Measurements from ENCODE around the gene CITED2.
"Not testable (repeated sequence)": the region's sequence is repeated elsewhere in the genome, so short reads cannot be mapped to it uniquely, and the experiment has no call there.

The CITED2 gene, protein sequence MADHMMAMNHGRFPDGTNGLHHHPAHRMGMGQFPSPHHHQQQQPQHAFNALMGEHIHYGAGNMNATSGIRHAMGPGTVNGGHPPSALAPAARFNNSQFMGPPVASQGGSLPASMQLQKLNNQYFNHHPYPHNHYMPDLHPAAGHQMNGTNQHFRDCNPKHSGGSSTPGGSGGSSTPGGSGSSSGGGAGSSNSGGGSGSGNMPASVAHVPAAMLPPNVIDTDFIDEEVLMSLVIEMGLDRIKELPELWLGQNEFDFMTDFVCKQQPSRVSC

GRCh38 chr6:139374357-139375225, at the start of gene CITED2:
Gene CITED2, minus strand, starts transcription at chr6:139374648. Its CDS starts 704 bp downstream, at chr6:139373944.
- DNase-seq, result peak; percentile 90

DNA sequence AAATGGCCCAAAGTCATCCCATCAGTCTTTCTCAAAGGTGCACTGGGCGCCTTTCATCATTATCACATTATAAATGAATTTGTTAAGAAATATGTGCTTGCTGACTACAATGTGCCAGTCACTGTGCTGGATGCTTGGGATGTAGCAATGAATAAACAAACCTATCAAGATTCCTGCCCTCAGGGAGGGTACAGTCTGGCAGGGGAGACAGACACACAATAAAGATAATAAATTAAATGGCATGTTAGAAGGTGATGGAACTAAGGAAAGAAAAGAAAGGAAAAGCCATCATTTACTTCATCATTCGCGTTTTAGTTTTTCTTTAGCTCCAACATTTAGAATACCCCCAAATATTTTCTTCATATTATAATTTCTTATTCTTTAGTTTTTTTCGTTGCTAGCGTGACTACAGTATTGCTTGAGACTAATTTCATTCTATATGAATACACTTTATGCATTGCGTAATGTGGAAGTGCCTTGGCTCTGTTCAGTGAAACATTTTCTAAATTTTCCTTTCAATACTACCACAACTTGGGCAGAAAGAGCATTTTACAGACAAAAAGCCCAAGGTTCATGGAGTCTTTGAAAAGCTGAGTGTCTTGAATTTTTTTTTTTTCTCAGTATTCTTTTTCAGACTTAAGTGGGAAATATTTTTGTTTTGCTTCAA, 48.7 kb upstream of the CITED2 start:
- no peak for DNase-seq

DNA sequence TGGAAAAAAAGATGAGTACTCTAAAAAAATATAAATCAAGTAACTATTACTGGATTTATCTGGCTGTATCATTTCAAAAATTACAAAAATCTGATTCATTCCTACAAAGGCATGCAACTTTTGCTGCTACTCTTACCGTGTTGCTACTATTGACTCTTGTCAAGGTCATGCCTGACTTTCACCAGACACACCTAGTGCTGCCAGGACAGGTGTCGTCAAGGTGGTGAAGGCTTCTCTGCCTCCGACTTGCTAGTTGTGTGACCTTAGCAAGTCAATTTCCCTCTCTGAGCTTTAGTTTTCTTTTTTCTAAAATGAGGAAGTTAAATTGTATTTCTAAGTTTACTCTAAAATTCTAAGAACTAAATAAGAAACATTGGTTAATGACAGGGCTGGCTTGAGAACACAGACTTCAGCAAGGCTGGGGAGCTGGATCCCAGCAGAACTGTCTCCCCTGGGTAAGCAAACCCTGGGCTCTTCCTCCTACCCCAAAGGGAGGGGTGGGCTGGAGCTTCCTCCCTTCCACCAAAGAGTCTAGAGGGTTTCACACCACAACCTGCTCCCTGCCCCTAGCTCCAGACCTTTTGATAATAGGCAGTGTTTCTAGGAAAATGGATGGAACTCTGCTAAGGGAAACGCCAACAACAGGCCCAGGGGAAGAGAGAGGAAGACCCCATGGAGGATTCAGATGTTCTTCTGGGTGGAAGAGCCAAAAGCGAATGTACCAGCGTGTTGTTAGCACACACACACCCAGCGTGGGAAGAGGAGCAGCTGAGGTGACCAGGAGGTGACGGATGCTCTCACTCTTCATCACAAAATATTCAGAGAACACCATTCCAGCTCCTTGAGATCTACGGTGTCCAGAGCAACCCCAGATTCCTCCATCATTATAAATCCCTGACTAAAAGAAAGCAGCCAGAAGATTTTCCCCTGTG, 47.9 kb upstream of the CITED2 start:
- peak; percentile 16 for DNase-seq

GRCh38 chr6:139418481-139419132, 44.2 kb upstream of the CITED2 start:
- DNase-seq, result peak; percentile 25

- no peak for DNase-seq
Observed at GRCh38 chr6:139416146-139416545, 41.7 kb upstream of the CITED2 start.

GRCh38 chr6:139415365-139415764, 40.9 kb upstream of the CITED2 start:
- DNase-seq, result no peak

GRCh38 chr6:139412103-139412502, 37.7 kb upstream of the CITED2 start:
- DNase-seq, result not testable (repeated sequence)

DNA sequence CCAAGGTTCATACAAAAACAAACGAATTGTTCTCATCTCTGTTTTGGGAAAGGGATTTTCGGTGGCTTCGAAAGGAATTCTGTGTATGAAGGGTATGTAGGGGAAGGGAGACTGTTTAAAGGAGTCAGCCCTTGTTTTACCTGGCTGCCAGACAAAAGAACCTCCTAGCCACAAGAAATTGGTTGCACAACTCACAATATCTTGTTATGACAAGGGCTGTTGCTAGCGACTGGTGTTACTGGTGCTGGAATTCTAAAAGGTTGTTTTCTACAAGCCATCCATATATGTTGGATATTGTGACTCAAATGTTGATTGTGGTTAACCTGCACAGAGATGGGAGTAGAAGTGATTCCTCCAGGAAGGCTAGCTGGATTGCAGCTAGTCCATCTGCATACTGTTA, 34.6 kb upstream of the CITED2 start:
- no peak for DNase-seq

DNA sequence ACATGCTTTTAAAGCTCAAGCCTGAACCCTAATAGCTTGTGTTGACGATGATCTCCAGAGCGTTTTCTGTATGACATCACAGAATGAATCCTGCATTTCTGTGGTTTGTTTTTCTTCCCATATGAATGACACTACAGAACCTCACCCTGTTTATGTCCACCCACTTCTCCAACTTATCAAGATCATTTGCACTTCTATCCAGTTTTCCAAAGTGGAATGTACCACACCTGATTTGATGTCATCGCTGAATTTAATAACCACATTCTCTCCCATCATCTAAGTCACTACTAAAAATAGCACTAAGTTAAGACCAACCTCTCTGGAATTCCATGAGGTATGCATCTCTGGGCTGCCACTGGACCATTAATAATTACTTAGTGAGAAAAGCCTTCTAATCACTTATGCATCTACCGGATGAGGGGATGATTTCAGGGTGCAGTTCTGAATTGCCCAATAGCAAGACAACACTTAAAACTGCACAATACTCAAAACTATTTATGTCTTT, 33.3 kb upstream of the CITED2 start:
- DNase-seq, result no peak

- no peak for DNase-seq
Observed at GRCh38 chr6:139406577-139407343, 32.3 kb upstream of the CITED2 start.

GRCh38 chr6:139402876-139403386, 28.5 kb upstream of the CITED2 start:
- DNase-seq, result no peak

- DNase-seq, result no peak
Observed at GRCh38 chr6:139398658-139399057, 24.2 kb upstream of the CITED2 start.

- DNase-seq, result no peak
Observed at GRCh38 chr6:139395891-139396301, 21.4 kb upstream of the CITED2 start.

DNA sequence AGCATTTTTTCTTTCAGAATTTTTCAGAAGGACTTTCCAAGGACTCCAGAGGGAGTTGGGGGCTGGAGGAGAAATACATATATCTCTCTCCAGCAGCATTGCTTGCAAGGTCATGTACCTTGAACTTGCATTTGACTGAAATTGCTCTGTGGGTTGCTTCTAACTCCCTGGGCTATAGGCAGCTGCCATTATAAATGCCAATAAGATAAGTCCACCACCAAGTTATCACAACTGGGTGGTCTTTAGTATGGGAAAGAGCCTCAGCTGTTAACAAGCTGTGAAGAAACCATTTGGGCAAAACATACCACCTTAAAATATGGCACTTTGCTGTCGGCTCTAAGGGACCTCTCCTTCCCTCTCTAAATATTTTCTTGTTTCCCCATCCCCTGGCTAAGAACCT, 20.9 kb upstream of the CITED2 start:
- no peak for DNase-seq

DNA sequence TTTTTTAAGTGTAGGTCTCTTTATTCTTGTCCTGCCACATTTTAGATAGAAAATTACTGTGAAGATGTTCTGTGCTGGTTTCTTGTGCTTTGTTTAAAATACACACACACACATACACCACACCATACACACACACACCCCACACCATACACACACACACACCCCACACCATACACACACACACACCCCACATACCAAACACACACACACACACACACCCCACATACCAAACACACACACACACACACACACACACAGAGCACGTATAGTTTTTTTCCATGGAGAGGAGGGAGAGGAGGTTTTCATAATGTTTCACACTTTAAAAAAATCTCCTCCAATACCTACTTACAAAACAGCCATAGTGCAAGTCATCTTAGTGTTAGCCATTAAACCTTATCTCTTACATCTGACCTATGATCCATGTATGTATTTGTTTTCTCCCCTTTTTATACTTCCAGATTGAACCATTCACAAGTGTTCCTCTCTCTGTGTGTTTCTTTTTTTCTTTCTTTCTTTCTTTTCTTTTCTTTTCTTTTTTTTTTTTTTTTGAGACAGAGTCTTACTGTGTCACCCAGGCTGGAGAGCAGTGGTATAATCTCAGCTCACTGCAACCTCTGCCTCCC, 19.7 kb upstream of the CITED2 start:
- no peak for DNase-seq

GRCh38 chr6:139392794-139393193, 18.3 kb upstream of the CITED2 start:
- no peak for DNase-seq

- DNase-seq, result no peak
Observed at GRCh38 chr6:139391709-139392108, 17.3 kb upstream of the CITED2 start.

DNA sequence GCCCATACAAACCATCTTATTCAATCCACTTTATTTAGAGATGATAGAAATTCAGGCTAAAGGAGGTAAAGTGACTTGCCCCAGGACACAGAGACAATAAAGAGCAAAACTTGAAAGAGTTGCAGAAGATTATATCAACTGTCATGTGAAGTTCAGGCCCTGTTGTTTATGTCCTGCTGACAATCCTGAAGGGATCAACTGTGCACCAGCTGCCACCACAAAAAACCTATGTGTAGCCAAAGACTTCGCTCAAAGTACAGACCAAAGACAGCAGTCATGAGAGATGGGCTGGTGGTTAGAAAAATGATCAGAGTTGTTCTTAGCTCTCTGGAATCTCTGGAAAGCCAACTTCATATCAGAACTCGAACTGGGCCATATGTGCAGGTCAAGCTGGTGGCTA, 16.0 kb upstream of the CITED2 start:
- no peak for DNase-seq

DNA sequence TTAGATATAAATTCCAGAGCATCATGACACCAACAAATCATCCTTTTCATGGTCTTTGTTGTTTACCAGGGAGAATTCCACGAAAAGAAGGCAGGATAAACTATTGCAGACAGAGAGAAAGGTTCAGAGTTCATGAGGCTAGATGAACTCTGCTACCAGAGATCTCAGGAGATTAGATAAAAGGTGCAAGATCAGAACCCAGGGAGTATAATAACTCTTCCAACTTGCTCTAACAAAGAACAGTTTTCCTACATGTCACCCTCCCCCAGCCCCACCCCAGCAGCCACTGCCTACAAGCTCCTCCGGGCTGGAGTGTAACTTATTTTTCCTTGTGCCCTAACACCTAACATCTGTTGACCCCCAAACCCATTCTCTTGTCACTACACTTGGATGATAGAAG, 13.9 kb upstream of the CITED2 start:
- no peak for DNase-seq

GRCh38 chr6:139386404-139386803, 12.0 kb upstream of the CITED2 start:
- DNase-seq, result no peak
